K562 (cell line): ENCODE measurements around the gene ZNF775.

Experiments used
- CCNT2 ChIP-seq: IDR thresholded peaks from 2 replicates; pipeline ENCODE4 v1.6.1; 2011; ENCODE audit warnings: borderline replicate concordance, low read depth, mild to moderate bottlenecking, moderate library complexity, mixed read lengths, low read length; ENCODE audit not compliant: insufficient read length; ENCODE audit errors: extremely low read depth
- CTCF ChIP-seq, 3 experiments: IDR thresholded peaks in 2 of 3; conservative IDR thresholded peaks in 1 of 3; 2 replicates each; pipeline ENCODE4 v1.5.1; 2011 to 2012; ENCODE audit warnings: low read length in 3 of 3, mild to moderate bottlenecking in 3 of 3, control low read depth in 2 of 3, improper control_type of control experiment in 1 of 3, inconsistent platforms in 1 of 3, low read depth in 1 of 3, mixed read lengths in 1 of 3, moderate library complexity in 1 of 3; ENCODE audit not compliant: insufficient read depth in 2 of 3
- DACH1 ChIP-seq: fragments of 450-650 bp; IDR thresholded peaks from 2 replicates; pipeline ENCODE4 v1.6.1; 2018; ENCODE audit not compliant: partially characterized antibody
- GABPA ChIP-seq: fragments of 200-800 bp; sonication (Bioruptor generic); conservative IDR thresholded peaks from 2 replicates; pipeline ENCODE4 v1.6.1; 2016; ENCODE audit warnings: low read depth, missing genetic modification characterization, missing compliant biosample characterization
- NFIC ChIP-seq: fragments of 450-650 bp; IDR thresholded peaks from 2 replicates; pipeline ENCODE4 v1.6.1; 2017; ENCODE audit warnings: mild to moderate bottlenecking, inconsistent platforms
- PHF21A ChIP-seq: fragments of 450-650 bp; IDR thresholded peaks from 2 replicates; pipeline ENCODE4 v1.6.1; 2017; ENCODE audit warnings: low read depth, borderline replicate concordance
- RAD21 ChIP-seq, 2 experiments: fragments of 250-450 bp in 1 of 2; fragments of 450-650 bp in 1 of 2; sonication (Bioruptor Pico) in 1 of 2; formaldehyde crosslinking in 1 of 2; IDR thresholded peaks in 1 of 2; conservative IDR thresholded peaks in 1 of 2; 2 replicates each; pipeline versions ENCODE4 v1.4.0 to v1.8.0; 2020 to 2022; ENCODE audit warnings: mild to moderate bottlenecking in 2 of 2, moderate library complexity in 1 of 2
- SP1 ChIP-seq: sonication (generic); formaldehyde crosslinking; IDR thresholded peaks from 2 replicates; pipeline ENCODE4 v1.8.1; 2022; ENCODE audit warnings: mild to moderate bottlenecking, missing genetic modification reagents
- ZNF280A ChIP-seq: fragments of 450-650 bp; IDR thresholded peaks from 2 replicates; pipeline ENCODE4 v1.6.1; 2018; ENCODE audit warnings: mild to moderate bottlenecking, low read depth; ENCODE audit not compliant: partially characterized antibody
- ZNF589 ChIP-seq: fragments of 200-800 bp; sonication (Bioruptor generic); IDR thresholded peaks from 2 replicates; pipeline ENCODE4 v1.6.1; 2016; ENCODE audit warnings: low read depth, missing genetic modification characterization, missing compliant biosample characterization

- TF ChIP-seq DACH1 = no peak
- TF ChIP-seq ZNF280A = no peak
- no peak for TF ChIP-seq SP1 (CRISPR knock-in tag)
- TF ChIP-seq ZNF589 = no peak
- TF ChIP-seq CTCF (IDR thresholded peaks at IDR 0.05 in 2 of 3, conservative IDR thresholded peaks at IDR 0.05 in 1 of 3; ENCODE audit: insufficient read depth in 2 of 3, low read depth in 1 of 3, low read length in 3 of 3) = no peak
- TF ChIP-seq RAD21 (CRISPR knock-in tag; conservative IDR thresholded peaks at IDR 0.05 in 1 of 2, IDR thresholded peaks at IDR 0.05 in 1 of 2) = no peak
- TF ChIP-seq PHF21A = no peak
- TF ChIP-seq CCNT2 = no peak
- TF ChIP-seq NFIC = no peak
- no peak for TF ChIP-seq GABPA
These were observed 51.4 kb downstream of the ZNF775 start for GRCh38 chr7:150430465-150431085.
